HG03159 (cell line): ENCODE measurements around the gene ROS1.
A peak's percentile ranks its signal among the peaks of the same experiment; 100 is the strongest.
"Not testable (repeated sequence)": the region's sequence is repeated elsewhere in the genome, so short reads cannot be mapped to it uniquely, and the experiment has no call there.

ENCODE experiments used
- ATAC-seq: cut with Tn5 transposase; IDR thresholded peaks from one replicate; pipeline ENCODE4 v1.9.1; 2021; ENCODE audit warnings: mild to moderate bottlenecking, moderate library complexity; ENCODE audit not compliant: unreplicated experiment

The ROS1 gene

GRCh38 chr6:117425431-117426153 lies at the start of gene ROS1:
Gene ROS1 (minus strand): TSS chr6:117425942. CDS start chr6:117425656, 286 bp downstream.
- no peak for ATAC-seq

DNA sequence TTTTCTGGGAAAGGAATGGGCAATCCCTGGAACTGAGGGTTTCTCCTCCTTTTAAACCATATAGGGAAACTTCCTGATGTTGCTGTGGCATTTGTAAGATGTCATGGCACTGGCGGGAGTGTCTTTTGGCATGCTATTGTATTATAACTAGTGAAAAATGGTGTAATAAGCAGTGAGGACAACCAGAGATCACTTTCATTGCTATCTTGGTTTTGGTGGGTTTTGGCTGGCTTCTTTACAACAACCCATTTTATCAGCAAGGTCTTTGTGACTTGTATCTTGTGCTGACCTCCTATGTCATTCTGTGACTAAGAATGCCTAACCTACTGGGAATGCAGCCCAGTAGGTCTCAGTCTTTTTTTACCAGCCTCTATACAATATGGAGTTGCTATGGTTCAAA lies 47.7 kb upstream of the ROS1 start:
- no peak for ATAC-seq

GRCh38 chr6:117472667-117473066 lies 46.9 kb upstream of the ROS1 start:
- ATAC-seq, result no peak

- ATAC-seq, result no peak
Measured at GRCh38 chr6:117469791-117470190, 44.0 kb upstream of the ROS1 start.

- ATAC-seq, result no peak
Measured at GRCh38 chr6:117469356-117469755, 43.6 kb upstream of the ROS1 start.

DNA sequence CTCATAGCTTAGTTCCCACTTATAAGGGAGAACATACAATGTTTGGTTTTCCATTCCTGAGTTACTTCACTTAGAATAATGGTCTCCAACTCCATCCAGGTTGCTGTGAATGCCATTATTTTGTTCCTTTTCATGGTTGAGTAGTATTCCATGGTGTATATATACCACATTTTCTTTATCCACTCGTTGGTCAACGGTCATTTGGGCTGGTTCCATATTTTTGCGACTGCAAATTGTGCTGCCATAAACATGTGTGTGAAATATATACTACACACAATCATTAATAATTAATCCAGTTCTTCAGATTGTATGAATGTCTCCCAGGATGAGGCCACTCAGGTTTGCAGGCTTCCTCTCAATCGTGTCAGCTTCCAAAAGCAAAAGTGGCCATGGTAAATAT lies 42.8 kb upstream of the ROS1 start:
- not testable (repeated sequence) for ATAC-seq

DNA sequence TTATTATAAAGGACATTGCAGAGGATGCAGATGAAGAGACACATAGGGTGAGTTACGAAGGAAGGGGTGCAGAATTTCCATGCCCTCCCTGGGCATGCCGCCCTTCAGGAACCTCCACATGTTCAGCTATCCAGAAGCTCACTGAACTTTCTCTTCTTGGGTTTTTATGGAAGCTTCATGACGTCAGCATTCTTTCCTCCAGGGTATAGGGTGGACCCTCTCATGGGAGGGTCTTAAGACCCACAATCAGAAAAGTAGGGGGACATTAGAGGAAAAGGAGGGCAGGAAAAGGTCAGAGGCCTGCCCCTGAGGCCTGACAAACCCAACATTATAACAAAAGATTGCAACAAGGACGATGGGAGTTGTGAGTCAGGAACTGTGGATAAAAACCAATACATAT lies 42.1 kb upstream of the ROS1 start:
- ATAC-seq, result no peak

GRCh38 chr6:117465691-117466090 lies 39.9 kb upstream of the ROS1 start:
- no peak for ATAC-seq

DNA sequence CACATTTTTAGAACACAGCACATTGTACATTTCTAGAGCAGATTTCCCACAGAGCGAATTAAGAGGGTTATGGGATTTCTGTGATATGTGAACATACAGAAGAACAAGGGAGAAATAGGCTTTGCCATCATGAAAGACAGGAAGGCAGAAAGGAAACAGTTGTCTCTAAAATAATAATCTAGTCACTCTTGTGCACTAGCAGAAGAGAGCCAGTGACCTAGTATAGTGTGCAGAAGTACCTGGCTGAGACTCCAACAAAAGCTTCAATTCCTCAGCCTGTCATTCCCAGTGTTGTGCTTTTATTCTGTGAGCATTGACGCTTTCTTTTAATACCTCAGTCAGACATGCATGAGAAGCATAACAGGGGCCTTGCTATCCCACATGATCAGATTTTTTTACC lies 39.0 kb upstream of the ROS1 start:
- ATAC-seq, result no peak

GRCh38 chr6:117463762-117464665 lies 38.3 kb upstream of the ROS1 start:
- ATAC-seq, result no peak

DNA sequence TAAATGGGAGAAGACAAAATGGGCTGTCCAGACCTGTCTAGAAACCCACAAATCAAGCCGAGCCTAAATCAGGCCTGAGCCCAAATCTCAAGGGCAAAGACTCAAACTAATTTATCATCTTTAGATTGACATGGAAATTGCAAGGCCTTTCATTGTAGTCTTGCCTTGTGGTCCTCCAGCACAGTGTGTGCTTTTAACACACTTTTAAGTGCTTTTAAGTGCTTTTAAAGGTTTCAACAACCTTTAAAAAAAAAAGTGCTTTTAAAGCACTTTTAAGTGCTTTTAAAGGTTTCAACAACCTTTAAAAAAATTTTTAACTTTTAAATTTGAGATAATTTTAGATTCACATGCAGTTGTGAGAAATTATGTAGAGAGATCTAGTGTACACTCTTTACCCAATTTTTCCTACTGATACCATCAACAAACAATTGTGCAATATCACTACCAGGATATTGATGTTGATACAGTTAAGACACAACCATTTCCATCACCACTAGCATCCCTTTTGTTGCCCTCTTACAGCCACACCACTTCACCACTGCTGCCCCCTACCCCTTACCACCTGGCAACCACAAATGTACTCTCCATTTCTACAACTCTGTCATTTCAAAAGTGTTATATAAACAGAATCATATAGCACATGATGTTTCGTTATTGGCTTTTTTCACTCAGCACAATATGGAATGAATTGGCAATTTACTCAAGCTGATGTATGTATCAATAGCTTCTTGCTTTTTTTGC lies 33.6 kb upstream of the ROS1 start:
- no peak for ATAC-seq

DNA sequence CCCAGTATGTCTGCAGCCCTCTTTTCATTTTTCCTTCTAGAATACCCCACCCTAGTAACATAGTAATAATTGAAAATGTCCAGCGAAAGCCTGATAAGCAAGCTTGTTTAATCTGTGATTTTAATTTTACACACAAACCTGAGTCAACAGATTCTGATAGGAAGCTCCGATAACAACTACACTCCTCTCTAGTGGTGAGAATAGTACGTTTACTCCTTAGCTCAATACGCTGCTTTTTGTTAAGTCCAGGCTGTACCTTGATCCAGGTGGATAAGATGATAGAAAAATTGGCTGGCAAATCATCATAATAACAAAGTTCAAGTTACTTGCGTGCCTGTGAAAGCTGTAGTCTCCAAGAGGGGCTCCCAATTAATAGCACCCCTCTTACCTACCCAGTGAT lies 31.3 kb upstream of the ROS1 start:
- no peak for ATAC-seq

GRCh38 chr6:117456250-117456649 lies 30.5 kb upstream of the ROS1 start:
- no peak for ATAC-seq

- ATAC-seq, result no peak
Measured at GRCh38 chr6:117451671-117452070, 25.9 kb upstream of the ROS1 start.

DNA sequence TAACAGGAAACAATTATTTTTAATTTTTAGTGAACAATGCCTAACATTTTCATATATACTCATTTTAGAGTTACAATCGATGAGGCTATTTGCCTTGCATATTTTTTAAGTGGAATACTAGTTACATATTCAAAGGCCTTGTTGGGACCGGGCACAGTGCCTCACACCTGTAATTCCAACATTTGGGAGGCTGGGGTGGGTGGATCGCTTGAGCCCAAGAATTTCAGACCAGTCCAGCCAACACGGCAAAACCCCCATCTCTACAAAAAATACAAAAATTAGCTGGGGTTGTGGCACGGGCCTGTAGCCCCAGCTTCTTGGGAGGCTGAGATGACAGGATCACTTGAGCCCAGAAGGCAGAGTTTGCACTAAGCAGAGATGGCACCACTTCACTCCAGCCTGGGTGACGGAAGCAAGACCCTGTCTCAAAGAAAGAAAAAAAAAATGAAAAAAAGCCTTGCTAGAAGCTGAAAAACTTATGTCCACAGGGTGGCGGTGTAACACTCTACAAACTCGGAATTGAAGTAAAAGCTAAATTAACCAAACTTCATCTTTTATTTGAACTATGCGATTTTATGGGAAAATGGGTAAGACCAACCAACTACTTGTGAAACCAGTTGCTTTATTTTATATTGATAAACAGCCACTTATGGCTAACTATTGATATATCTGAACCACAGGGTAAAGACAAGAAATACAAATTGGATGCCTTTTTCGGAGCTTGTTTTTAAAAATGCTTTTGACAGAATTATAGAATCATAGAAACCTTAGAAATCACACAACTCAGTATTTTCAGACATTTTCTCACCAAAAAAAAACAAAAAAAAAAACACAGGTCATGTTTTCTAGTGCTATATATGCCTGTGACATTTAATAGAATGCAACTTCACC lies 24.1 kb upstream of the ROS1 start:
- peak; percentile 57 for ATAC-seq

- no peak for ATAC-seq
Measured at GRCh38 chr6:117448732-117449485, 23.2 kb upstream of the ROS1 start.

DNA sequence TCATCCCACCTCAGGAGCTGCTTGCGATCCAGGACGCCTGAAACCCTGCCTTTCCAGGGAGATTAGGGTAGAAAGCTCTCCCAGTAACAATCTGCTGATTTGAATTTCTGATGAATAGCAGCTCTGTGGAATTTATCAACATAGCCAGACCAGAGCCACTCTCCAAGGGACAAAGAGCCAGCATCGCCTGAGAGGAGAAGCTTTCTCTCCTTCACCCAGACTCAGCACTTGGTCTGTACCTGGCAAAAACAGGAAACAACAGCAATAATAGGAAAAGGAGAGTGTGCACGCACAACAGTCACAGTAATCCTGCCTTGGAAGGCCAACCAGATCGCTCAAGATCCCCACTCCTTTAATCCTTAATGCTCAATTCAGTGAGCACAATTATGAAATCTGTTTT lies 22.3 kb upstream of the ROS1 start:
- no peak for ATAC-seq

DNA sequence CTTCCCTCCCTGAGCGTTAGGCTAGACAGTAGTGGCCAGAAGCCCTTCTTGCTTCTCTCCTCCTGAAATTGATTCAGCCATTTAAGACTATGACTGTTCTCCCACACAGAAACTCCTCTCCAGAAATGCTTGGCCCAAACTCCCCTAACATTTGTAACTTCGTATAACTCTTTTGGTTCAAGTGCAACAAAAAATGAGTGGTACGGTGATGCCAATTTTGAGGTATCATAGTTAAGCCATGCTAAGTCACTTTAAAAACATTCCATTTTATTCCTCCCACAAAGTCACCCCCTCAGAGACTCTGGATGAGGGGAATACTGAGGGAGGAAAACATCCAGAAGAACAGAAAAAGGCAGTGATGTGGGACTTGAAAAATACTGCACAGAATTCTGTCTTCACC lies 21.1 kb upstream of the ROS1 start:
- no peak for ATAC-seq

- no peak for ATAC-seq
Measured at GRCh38 chr6:117444600-117444999, 18.9 kb upstream of the ROS1 start.

GRCh38 chr6:117442313-117442712 lies 16.6 kb upstream of the ROS1 start:
- ATAC-seq, result not testable (repeated sequence)
